A549 (cell line): Measurements from ENCODE around the gene EIF1AD. TPM values are rescaled to one million over a fixed set of nuclear protein-coding genes. Genes with fewer than 3 reads are reported as not detected.

ENCODE experiments used
- ATAC-seq, 2 experiments: fragments of 200-7000 bp in 1 of 2; fragments of >200 bp in 1 of 2; cut with Nextera tagmentation in 1 of 2; cut with Tn5 transposase in 1 of 2; 3 replicates each; pipeline versions ENCODE4 v1.8.0 to v1.9.1; 2018 to 2020; ENCODE audit warnings: mild to moderate bottlenecking in 1 of 2, moderate library complexity in 1 of 2
- CTCF ChIA-PET: fragments of 300-600 bp; sonication (Branson Sonifier 250); formaldehyde crosslinking; extraction: SDS; loops from one replicate; lab custom pipeline; 2021; ENCODE audit warnings: antibody characterized with exemption, inconsistent platforms; lab: Yijun Ruan, JAX
- POLR2A ChIA-PET: fragments of 350-600 bp; formaldehyde crosslinking; extraction: SDS; loops from one replicate; lab custom pipeline; 2021; ENCODE audit warnings: antibody characterized with exemption, inconsistent platforms; lab: Yijun Ruan, JAX
- DNase-seq, 2 experiments: peaks; one replicate each; pipeline versions ENCODE4 v3.0.0 to v3.0.0-alpha.2; 2011 to 2016; ENCODE audit warnings: low read depth in 1 of 2, low spot score in 1 of 2
- FAIRE-seq: peaks from 2 replicates; lab custom pipeline; 2011; peaks lifted over from hg19 to GRCh38; lab: Jason Lieb, UNC
- H3K27ac ChIP-seq, 2 experiments: fragments of >200 bp; sonication (Bioruptor Twin); formaldehyde crosslinking; 3 replicates each; pipeline ENCODE4 v1.5.1; 2016 to 2017
- H3K4me1 ChIP-seq: fragments of >200 bp; sonication (Bioruptor Twin); formaldehyde crosslinking; 3 replicates; pipeline ENCODE4 v1.6.1; 2016
- H3K4me2 ChIP-seq: fragments of >200 bp; sonication (Bioruptor Twin); formaldehyde crosslinking; 3 replicates; pipeline ENCODE4 v1.6.1; 2016
- H3K4me3 ChIP-seq: fragments of >200 bp; sonication (Bioruptor Twin); formaldehyde crosslinking; 3 replicates; pipeline ENCODE4 v1.5.1; 2016
- H3K9me3 ChIP-seq: fragments of >200 bp; sonication (Bioruptor Twin); formaldehyde crosslinking; 3 replicates; pipeline ENCODE4 v1.6.1; 2016
- BCL3 ChIP-seq: fragments of >200 bp; sonication (Bioruptor Twin); formaldehyde crosslinking; IDR thresholded peaks from 3 replicates; pipeline ENCODE4 v1.6.1; 2016
- CBX2 ChIP-seq: fragments of 200-600 bp; sonication (generic); IDR thresholded peaks from 2 replicates; pipeline ENCODE4 v1.6.1; 2016; ENCODE audit warnings: low read depth, mild to moderate bottlenecking, borderline replicate concordance
- CBX8 ChIP-seq: fragments of 200-600 bp; sonication (generic); IDR thresholded peaks from 2 replicates; pipeline ENCODE4 v1.6.1; 2016
- CHD2 ChIP-seq: fragments of 150-350 bp; IDR thresholded peaks from 2 replicates; pipeline ENCODE4 v1.6.1; 2014; ENCODE audit warnings: low read length; ENCODE audit not compliant: partially characterized antibody
- E2F6 ChIP-seq: IDR thresholded peaks from 2 replicates; pipeline ENCODE4 v1.6.1; 2012; ENCODE audit warnings: low read depth, borderline replicate concordance
- FOSB ChIP-seq: fragments of 250-450 bp; sonication (Bioruptor Pico); IDR thresholded peaks from 2 replicates; pipeline ENCODE4 v1.5.0; 2020; ENCODE audit warnings: mild to moderate bottlenecking, moderate library complexity
- HDAC2 ChIP-seq: fragments of 200-600 bp; sonication (generic); IDR thresholded peaks from 2 replicates; pipeline ENCODE4 v1.6.1; 2016
- HES2 ChIP-seq: fragments of >200 bp; sonication (Bioruptor Twin); formaldehyde crosslinking; IDR thresholded peaks from 2 replicates; pipeline ENCODE4 v1.6.1; 2016
- HEYL ChIP-seq: fragments of 250-450 bp; sonication (Bioruptor Pico); IDR thresholded peaks from 2 replicates; pipeline ENCODE4 v1.8.0; 2021; ENCODE audit warnings: mild to moderate bottlenecking, moderate library complexity
- HOXA7 ChIP-seq: fragments of 250-450 bp; sonication (Bioruptor Pico); IDR thresholded peaks from 2 replicates; pipeline ENCODE4 v1.5.0; 2020; ENCODE audit warnings: mild to moderate bottlenecking, moderate library complexity
- HOXB13 ChIP-seq: fragments of 250-450 bp; sonication (Bioruptor Pico); IDR thresholded peaks from 2 replicates; pipeline ENCODE4 v1.5.0; 2020; ENCODE audit warnings: low read depth, mild to moderate bottlenecking, moderate library complexity
- HOXB5 ChIP-seq: fragments of 250-450 bp; sonication (Bioruptor Pico); IDR thresholded peaks from 2 replicates; pipeline ENCODE4 v1.5.0; 2020; ENCODE audit warnings: mild to moderate bottlenecking, moderate library complexity
- KDM1A ChIP-seq: fragments of 200-600 bp; sonication (generic); IDR thresholded peaks from 2 replicates; pipeline ENCODE4 v1.6.1; 2016; ENCODE audit warnings: low read depth, mild to moderate bottlenecking
- KDM5A ChIP-seq: fragments of 200-600 bp; sonication (generic); IDR thresholded peaks from 2 replicates; pipeline ENCODE4 v1.6.1; 2016; ENCODE audit warnings: antibody characterized with exemption, mild to moderate bottlenecking
- MAX ChIP-seq: IDR thresholded peaks from 2 replicates; pipeline ENCODE4 v1.6.1; 2012
- MAZ ChIP-seq: fragments of 150-350 bp; IDR thresholded peaks from 2 replicates; pipeline ENCODE4 v1.6.1; 2014; ENCODE audit warnings: antibody characterized with exemption, low read depth, low read length, borderline replicate concordance
- NFE2L2 ChIP-seq: fragments of 150-350 bp; conservative IDR thresholded peaks from 2 replicates; pipeline ENCODE4 v1.6.1; 2014; ENCODE audit warnings: low read length
- PHF8 ChIP-seq: fragments of 200-600 bp; sonication (generic); IDR thresholded peaks from 2 replicates; pipeline ENCODE4 v1.6.1; 2016; ENCODE audit warnings: low read depth, mild to moderate bottlenecking, antibody characterized with exemption, moderate library complexity, borderline replicate concordance
- RARB ChIP-seq: fragments of 250-450 bp; sonication (Bioruptor Pico); IDR thresholded peaks from 2 replicates; pipeline ENCODE4 v1.8.0; 2021; ENCODE audit warnings: mild to moderate bottlenecking, moderate library complexity
- RNF2 ChIP-seq: fragments of 200-600 bp; sonication (generic); IDR thresholded peaks from 2 replicates; pipeline ENCODE4 v1.6.1; 2016; ENCODE audit warnings: low read depth, mild to moderate bottlenecking, antibody characterized with exemption, moderate library complexity, borderline replicate concordance
- SREBF2 ChIP-seq: fragments of 450-650 bp; IDR thresholded peaks from 2 replicates; pipeline ENCODE4 v1.6.1; 2014; ENCODE audit warnings: mild to moderate bottlenecking, moderate library complexity
- TFCP2L1 ChIP-seq: fragments of 250-450 bp; sonication (Bioruptor Pico); IDR thresholded peaks from 2 replicates; pipeline ENCODE4 v1.5.0; 2021; ENCODE audit warnings: mild to moderate bottlenecking
- TP53 ChIP-seq: fragments of 250-450 bp; sonication (Bioruptor Pico); IDR thresholded peaks from 2 replicates; pipeline ENCODE4 v1.5.0; 2021; ENCODE audit warnings: mild to moderate bottlenecking, moderate library complexity
- USF2 ChIP-seq: fragments of 450-650 bp; IDR thresholded peaks from 2 replicates; pipeline ENCODE4 v1.6.1; 2014; ENCODE audit warnings: antibody characterized with exemption
- ZFP36 ChIP-seq: fragments of 450-650 bp; IDR thresholded peaks from 2 replicates; pipeline ENCODE4 v1.6.1; 2014; ENCODE audit warnings: borderline replicate concordance; ENCODE audit not compliant: partially characterized antibody
- ZNF302 ChIP-seq: fragments of 250-450 bp; sonication (Bioruptor Pico); IDR thresholded peaks from 2 replicates; pipeline ENCODE4 v1.9.0; 2021; ENCODE audit warnings: inconsistent platforms, mild to moderate bottlenecking, moderate library complexity
- WGBS: methylation state at CpG from one replicate; pipeline ENCODE4 v1.1.6; 2017; ENCODE audit errors: missing lambda C conversion rate; 5-methylcytosine and 5-hydroxymethylcytosine counted together
- polyA plus RNA-seq, 4 experiments: library from polyadenylated mRNA; depleted of rRNA in 3 of 4; stranded (reverse); fragments of >200 nt; fragmentation: RNase III in 1 of 4; extraction: RNeasy Plus Mini Kit Qiagen cat#74134 plus additional on column Dnase treatment in 1 of 4; gene quantifications; 2 replicates in 3 of 4; 3 replicates in 1 of 4; pipeline ENCODE4 v1.2.3, GENCODE V29; 2011 to 2017

The EIF1AD gene
- polyA plus RNA-seq, 2 of the 4 experiments (the other 2 are of a cell fraction): 38.6 to 41.0 TPM

GRCh38 chr11:66008095-66008467 lies 6.1 kb upstream of the EIF1AD start:
- H3K4me3 ChIP-seq: no peak overlapping the region
- no peak overlapping the region for H3K4me2 ChIP-seq
- TF ChIP-seq ZFP36: peak; percentile 68
- TF ChIP-seq KDM5A: no peak
- 94% methylated on average over 2 of the region's 2 CpGs for WGBS
- ChIA-PET POLR2A (no interaction called here), CTCF (interaction anchor here (0.8 to 11.6 kb wide), 8 partner anchors 13 to 124 kb away, joined by 3 to 121 read pairs (median 5); no protein-coding TSS in a partner anchor)
- ATAC-seq: no peak; a peak in 2 of 6 replicates
- H3K27ac ChIP-seq: 0 out of 6 replicates have a peak overlapping the region, but pooled peaks of 1 of the 2 experiments have one; percentile 41
- no peak for FAIRE-seq
- DNase-seq: no peak
- H3K9me3 ChIP-seq: no peaks in the 10 kb centered on the region
- peaks cover 10% of the 10 kb centered on the region; the same call in 2 of the 3 replicates for H3K4me1 ChIP-seq

- peak; percentile 11 to 20; a peak in 4 of 6 replicates for ATAC-seq
- no peak overlapping the region for H3K4me3 ChIP-seq
- CTCF ChIA-PET: interaction anchor here (1.0 to 11.6 kb wide), 5 partner anchors 9 to 61 kb away, joined by 3 to 121 read pairs (median 5); no protein-coding TSS in a partner anchor
- TF ChIP-seq SREBF2: no peak
- TF ChIP-seq E2F6: no peak
- TF ChIP-seq MAX: no peak
- no peak for TF ChIP-seq CBX2
- TF ChIP-seq HEYL (CRISPR knock-in tag): no peak
- no peak for TF ChIP-seq ZFP36
- TF ChIP-seq ZNF302: no peak
- no peak for TF ChIP-seq CHD2
- TF ChIP-seq MAZ: no peak
- TF ChIP-seq HOXA7 (CRISPR knock-in tag): no peak
- no peak for TF ChIP-seq HDAC2
- no peak for TF ChIP-seq KDM1A
- no peak for TF ChIP-seq TP53
- TF ChIP-seq, all 56 proteins: peak for 0
- H3K27ac ChIP-seq: no peak overlapping the region
- no peaks in the 10 kb centered on the region for H3K9me3 ChIP-seq
- POLR2A ChIA-PET: interaction anchor here (0.6 kb wide), 1 partner anchor 8 kb away, joined by 3 read pairs; no protein-coding TSS in a partner anchor
- H3K4me1 ChIP-seq: peaks cover 10% of the 10 kb centered on the region; the same call in 2 of the 3 replicates
- no peak for FAIRE-seq
- WGBS: 61% methylated on average over 4 of the region's 5 CpGs
- H3K4me2 ChIP-seq: no peak overlapping the region
- DNase-seq: no peak
Observed at GRCh38 chr11:66007201-66007634, 5.3 kb upstream of the EIF1AD start.

GRCh38 chr11:66006891-66007176 lies 4.9 kb upstream of the EIF1AD start:
- TF ChIP-seq USF2: no peak
- no peak for TF ChIP-seq PHF8
- no peak for TF ChIP-seq TFCP2L1 (CRISPR knock-in tag)
- TF ChIP-seq CBX8: no peak
- TF ChIP-seq RNF2: no peak
- no peak for TF ChIP-seq MAX
- TF ChIP-seq BCL3: no peak
- no peak for TF ChIP-seq HES2
- TF ChIP-seq ZFP36: no peak
- TF ChIP-seq HOXB13 (CRISPR knock-in tag): no peak
- TF ChIP-seq NFE2L2: no peak
- TF ChIP-seq E2F6: no peak
- no peak for TF ChIP-seq HOXB5 (CRISPR knock-in tag)
- no peak for TF ChIP-seq FOSB (CRISPR knock-in tag)
- no peak for TF ChIP-seq RARB (CRISPR knock-in tag)
- ATAC-seq (no peak), FAIRE-seq (no peak), DNase-seq (no peak)
- Histone ChIP-seq H3K4me3 (no peak overlapping the region), H3K4me1 (peaks cover 10% of the 10 kb centered on the region; the same call in 2 of the 3 replicates), H3K9me3 (no peaks in the 10 kb centered on the region), H3K4me2 (no peak overlapping the region), H3K27ac (no peak overlapping the region)
- ChIA-PET CTCF (interaction anchor here (1.0 to 11.6 kb wide), 5 partner anchors 8 to 61 kb away, joined by 3 to 121 read pairs (median 5); no protein-coding TSS in a partner anchor), POLR2A (no interaction called here)
- WGBS: 66% methylated on average over 4 of the region's 4 CpGs
